Sigmoid colon (tissue), 4 donors: ENCODE measurements around the gene MIA3.

Experiments used
- CTCF ChIP-seq, 4 experiments: fragments of 450-650 bp in 3 of 4; fragments of 200-600 bp in 1 of 4; IDR thresholded peaks; one replicate each; pipeline ENCODE4 v1.5.1; 2016 to 2019; ENCODE audit warnings: antibody characterized with exemption in 4 of 4, mild to moderate bottlenecking in 3 of 4, moderate library complexity in 2 of 4
- POLR2AphosphoS5 ChIP-seq, 4 donors: sonication (generic); formaldehyde crosslinking; IDR thresholded peaks; one replicate each; pipeline ENCODE4 v1.6.1; 2017; ENCODE audit warnings: antibody characterized with exemption in 4 of 4

- TF ChIP-seq POLR2AphosphoS5 (IDR thresholded peaks at IDR 0.05) (no peak), CTCF (IDR thresholded peaks at IDR 0.05) (no peak)
Measured at GRCh38 chr1:222613627-222614026, 4.3 kb upstream of the MIA3 start.
